Measurements from ENCODE around the gene CAMTA1. TPM values are rescaled to one million over a fixed set of nuclear protein-coding genes. Genes with fewer than 3 reads are reported as not detected.

The CAMTA1 gene
- total and polyA plus RNA-seq, 4 donors: 78.7 to 438 (median 173) TPM

DNA sequence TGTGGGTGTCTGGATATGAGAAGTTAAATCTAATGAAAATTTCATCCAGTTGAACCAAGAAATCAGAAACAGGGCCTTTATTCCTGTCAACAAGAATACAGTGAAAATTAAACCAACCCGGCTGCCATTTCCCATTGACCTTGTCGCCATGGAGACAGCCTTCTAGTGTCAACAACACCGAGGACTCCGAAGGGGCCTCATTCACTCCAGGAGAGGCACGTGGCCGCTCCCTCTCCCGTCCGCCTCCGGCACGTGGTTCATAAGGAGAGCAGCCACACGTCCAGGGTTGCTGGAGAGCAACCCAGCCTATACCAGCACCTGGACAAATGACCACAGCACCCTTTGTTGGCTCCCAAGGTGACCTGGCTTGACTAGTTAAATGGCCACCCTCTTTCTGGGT lies 865.5 kb downstream of the CAMTA1 start:
- Histone ChIP-seq H3K4me1 (ENCODE audit: control insufficient read depth in 1 of 2, insufficient read depth in 2 of 2, low read length in 2 of 2) (no peaks in the 10 kb centered on the region), H3K27ac (ENCODE audit: low read depth in 1 of 2, low read length in 2 of 2) (no peak overlapping the region), H3K4me3 (ENCODE audit: low read length in 2 of 2) (no peak overlapping the region), H3K27me3 (ENCODE audit: control insufficient read depth in 1 of 2, insufficient read depth in 2 of 2, low read length in 1 of 2) (no peaks in the 10 kb centered on the region), H3K9me3 (ENCODE audit: control insufficient read depth, low read length) (no peaks in the 10 kb centered on the region), H3K36me3 (ENCODE audit: control insufficient read depth in 1 of 2, insufficient read depth in 2 of 2, low read length in 1 of 2) (no peaks in the 10 kb centered on the region)
- intact Hi-C loops (cut with DNase I): no loop called here
- DNase-seq: no peak
- no peak for ATAC-seq (ENCODE audit: low FRiP score)
- 30 to 45% methylated on average over 11 of the region's 11 CpGs for WGBS, 2 donors

DNA sequence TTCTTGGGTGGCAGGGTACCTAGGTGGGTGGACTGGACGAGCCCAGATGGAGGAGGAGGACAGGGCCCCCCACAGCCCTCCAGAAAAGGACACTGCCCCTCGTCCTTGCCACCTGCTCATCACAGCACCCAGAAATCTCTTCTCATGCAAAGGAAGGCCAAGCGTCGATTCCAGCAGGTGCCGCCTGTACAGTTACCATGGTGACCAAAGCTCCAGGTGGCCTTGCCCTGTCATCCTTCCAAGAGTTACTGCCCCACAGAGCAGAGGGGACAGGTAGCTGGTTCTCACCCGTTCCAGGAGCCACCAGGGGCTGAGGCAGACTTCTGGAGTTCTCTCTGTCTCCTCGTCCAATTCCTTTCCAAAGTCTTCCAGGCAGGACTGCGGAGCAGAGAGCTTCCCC lies 865.9 kb downstream of the CAMTA1 start:
- no peaks in the 10 kb centered on the region for H3K4me1 ChIP-seq (ENCODE audit: control insufficient read depth in 1 of 2, insufficient read depth in 2 of 2, low read length in 2 of 2)
- no peaks in the 10 kb centered on the region for H3K9me3 ChIP-seq (ENCODE audit: control insufficient read depth, low read length)
- no peaks in the 10 kb centered on the region for H3K27me3 ChIP-seq (ENCODE audit: control insufficient read depth in 1 of 2, insufficient read depth in 2 of 2, low read length in 1 of 2)
- H3K27ac ChIP-seq (ENCODE audit: low read depth in 1 of 2, low read length in 2 of 2): no peak overlapping the region
- no peaks in the 10 kb centered on the region for H3K36me3 ChIP-seq (ENCODE audit: control insufficient read depth in 1 of 2, insufficient read depth in 2 of 2, low read length in 1 of 2)
- DNase-seq (no peak), ATAC-seq (ENCODE audit: low FRiP score) (no peak)
- intact Hi-C loops (cut with DNase I): no loop called here
- WGBS, 2 donors: 72 to 79% methylated on average over 8 of the region's 8 CpGs
- H3K4me3 ChIP-seq (ENCODE audit: low read length in 2 of 2): no peak overlapping the region

DNA sequence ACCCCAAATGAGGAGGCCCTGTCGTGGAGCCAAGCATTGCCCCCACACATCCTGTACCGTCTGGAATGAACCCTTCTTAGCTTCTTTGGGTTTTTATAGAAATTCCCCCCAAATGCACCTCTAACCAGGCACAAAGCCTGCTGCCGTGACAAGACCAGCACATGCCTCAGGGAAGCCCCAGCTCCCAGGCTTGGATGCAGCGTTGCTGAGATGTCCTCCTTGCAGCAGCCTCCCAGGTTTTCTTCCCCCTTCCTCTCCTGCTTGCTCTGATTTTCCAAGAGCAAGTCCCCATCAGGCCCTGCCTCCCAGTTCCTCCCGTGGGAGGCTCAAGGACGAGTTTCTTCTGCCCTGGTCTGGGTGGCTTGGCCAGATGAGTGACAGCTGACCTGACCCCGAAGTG lies 866.8 kb downstream of the CAMTA1 start:
- Histone ChIP-seq H3K4me1 (ENCODE audit: control insufficient read depth in 1 of 2, insufficient read depth in 2 of 2, low read length in 2 of 2) (no peaks in the 10 kb centered on the region), H3K36me3 (ENCODE audit: control insufficient read depth in 1 of 2, insufficient read depth in 2 of 2, low read length in 1 of 2) (no peaks in the 10 kb centered on the region), H3K27me3 (ENCODE audit: control insufficient read depth in 1 of 2, insufficient read depth in 2 of 2, low read length in 1 of 2) (no peaks in the 10 kb centered on the region), H3K27ac (ENCODE audit: low read depth in 1 of 2, low read length in 2 of 2) (no peak overlapping the region), H3K4me3 (ENCODE audit: low read length in 2 of 2) (no peak overlapping the region), H3K9me3 (ENCODE audit: control insufficient read depth, low read length) (no peaks in the 10 kb centered on the region)
- DNase-seq (no peak), ATAC-seq (ENCODE audit: low FRiP score) (no peak)
- intact Hi-C loops (cut with DNase I): no loop called here
- WGBS, 2 donors: 42 to 45% methylated on average over 7 of the region's 7 CpGs

GRCh38 chr1:7652515-7653098 lies 867.4 kb downstream of the CAMTA1 start:
- intact Hi-C loops (cut with DNase I): no loop called here
- Histone ChIP-seq H3K9me3 (ENCODE audit: control insufficient read depth, low read length) (no peaks in the 10 kb centered on the region), H3K4me3 (ENCODE audit: low read length in 2 of 2) (no peak overlapping the region)

GRCh38 chr1:7654725-7655124 lies 869.5 kb downstream of the CAMTA1 start:
- H3K36me3 ChIP-seq (ENCODE audit: control insufficient read depth in 1 of 2, insufficient read depth in 2 of 2, low read length in 1 of 2): no peaks in the 10 kb centered on the region
- H3K4me3 ChIP-seq (ENCODE audit: low read length in 2 of 2): no peak overlapping the region
- no peak for DNase-seq
- no peak for ATAC-seq (ENCODE audit: low FRiP score)
- no peak overlapping the region for H3K27ac ChIP-seq (ENCODE audit: low read depth in 1 of 2, low read length in 2 of 2)
- intact Hi-C loops (cut with DNase I): no loop called here
- 90 to 96% methylated on average over 1 of the region's 1 CpG for WGBS, 2 donors
- no peaks in the 10 kb centered on the region for H3K27me3 ChIP-seq (ENCODE audit: control insufficient read depth in 1 of 2, insufficient read depth in 2 of 2, low read length in 1 of 2)
- no peaks in the 10 kb centered on the region for H3K4me1 ChIP-seq (ENCODE audit: control insufficient read depth in 1 of 2, insufficient read depth in 2 of 2, low read length in 2 of 2)
- no peaks in the 10 kb centered on the region for H3K9me3 ChIP-seq (ENCODE audit: control insufficient read depth, low read length)

More at GRCh38 chr1:7652515-7653098, 867.4 kb downstream of the CAMTA1 start:
- ATAC-seq (ENCODE audit: low FRiP score): no peak
- Histone ChIP-seq H3K4me1 (ENCODE audit: control insufficient read depth in 1 of 2, insufficient read depth in 2 of 2, low read length in 2 of 2) (no peaks in the 10 kb centered on the region), H3K27me3 (ENCODE audit: control insufficient read depth in 1 of 2, insufficient read depth in 2 of 2, low read length in 1 of 2) (no peaks in the 10 kb centered on the region), H3K36me3 (ENCODE audit: control insufficient read depth in 1 of 2, insufficient read depth in 2 of 2, low read length in 1 of 2) (no peaks in the 10 kb centered on the region), H3K27ac (ENCODE audit: low read depth in 1 of 2, low read length in 2 of 2) (no peak overlapping the region)
- 86 to 88% methylated on average over 12 of the region's 12 CpGs for WGBS, 2 donors
- DNase-seq: no peak

DNA sequence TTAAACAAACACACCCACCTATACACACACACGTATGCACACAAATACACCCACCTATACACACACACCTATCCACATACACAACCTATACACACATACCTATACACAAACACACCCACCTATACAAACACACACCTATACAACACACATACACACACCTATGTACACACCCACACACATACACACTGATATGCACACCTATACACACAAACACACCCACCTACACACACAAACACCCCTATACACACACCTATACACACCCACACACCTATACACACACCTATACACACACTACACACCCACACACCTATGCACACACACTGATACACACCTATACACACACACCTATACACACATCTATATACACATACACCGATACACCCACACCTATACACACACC lies 870.1 kb downstream of the CAMTA1 start:
- DNase-seq (no peak), ATAC-seq (ENCODE audit: low FRiP score) (no peak)
- Histone ChIP-seq H3K9me3 (ENCODE audit: control insufficient read depth, low read length) (no peaks in the 10 kb centered on the region), H3K4me1 (ENCODE audit: control insufficient read depth in 1 of 2, insufficient read depth in 2 of 2, low read length in 2 of 2) (no peaks in the 10 kb centered on the region), H3K4me3 (ENCODE audit: low read length in 2 of 2) (no peak overlapping the region), H3K27ac (ENCODE audit: low read depth in 1 of 2, low read length in 2 of 2) (no peak overlapping the region), H3K36me3 (ENCODE audit: control insufficient read depth in 1 of 2, insufficient read depth in 2 of 2, low read length in 1 of 2) (no peaks in the 10 kb centered on the region), H3K27me3 (ENCODE audit: control insufficient read depth in 1 of 2, insufficient read depth in 2 of 2, low read length in 1 of 2) (no peaks in the 10 kb centered on the region)
- 97 to 99% methylated on average over 2 of the region's 2 CpGs for WGBS, 2 donors
- intact Hi-C loops (cut with DNase I): no loop called here

GRCh38 chr1:7656557-7657215 lies 871.4 kb downstream of the CAMTA1 start:
- Histone ChIP-seq H3K27me3 (ENCODE audit: control insufficient read depth in 1 of 2, insufficient read depth in 2 of 2, low read length in 1 of 2) (no peaks in the 10 kb centered on the region), H3K27ac (ENCODE audit: low read depth in 1 of 2, low read length in 2 of 2) (no peak overlapping the region), H3K4me1 (ENCODE audit: control insufficient read depth in 1 of 2, insufficient read depth in 2 of 2, low read length in 2 of 2) (no peaks in the 10 kb centered on the region), H3K4me3 (ENCODE audit: low read length in 2 of 2) (no peak overlapping the region), H3K36me3 (ENCODE audit: control insufficient read depth in 1 of 2, insufficient read depth in 2 of 2, low read length in 1 of 2) (no peaks in the 10 kb centered on the region), H3K9me3 (ENCODE audit: control insufficient read depth, low read length) (no peaks in the 10 kb centered on the region)
- intact Hi-C loops (cut with DNase I): no loop called here
- DNase-seq: no peak
- 78 to 83% methylated on average over 24 of the region's 24 CpGs for WGBS, 2 donors
- no peak for ATAC-seq (ENCODE audit: low FRiP score)

GRCh38 chr1:7657287-7658016 lies 872.2 kb downstream of the CAMTA1 start:
- Histone ChIP-seq H3K4me1 (ENCODE audit: control insufficient read depth in 1 of 2, insufficient read depth in 2 of 2, low read length in 2 of 2) (no peaks in the 10 kb centered on the region), H3K9me3 (ENCODE audit: control insufficient read depth, low read length) (no peaks in the 10 kb centered on the region), H3K36me3 (ENCODE audit: control insufficient read depth in 1 of 2, insufficient read depth in 2 of 2, low read length in 1 of 2) (no peaks in the 10 kb centered on the region), H3K4me3 (ENCODE audit: low read length in 2 of 2) (no peak overlapping the region), H3K27me3 (ENCODE audit: control insufficient read depth in 1 of 2, insufficient read depth in 2 of 2, low read length in 1 of 2) (no peaks in the 10 kb centered on the region), H3K27ac (ENCODE audit: low read depth in 1 of 2, low read length in 2 of 2) (no peak overlapping the region)
- 70 to 71% methylated on average over 17 of the region's 17 CpGs for WGBS, 2 donors
- intact Hi-C loops (cut with DNase I): no loop called here
- ATAC-seq (ENCODE audit: low FRiP score): no peak
- DNase-seq: no peak

GRCh38 chr1:7658099-7658498 lies 872.8 kb downstream of the CAMTA1 start:
- 84 to 88% methylated on average over 7 of the region's 7 CpGs for WGBS, 2 donors
- no peaks in the 10 kb centered on the region for H3K36me3 ChIP-seq (ENCODE audit: control insufficient read depth in 1 of 2, insufficient read depth in 2 of 2, low read length in 1 of 2)
- no peaks in the 10 kb centered on the region for H3K27me3 ChIP-seq (ENCODE audit: control insufficient read depth in 1 of 2, insufficient read depth in 2 of 2, low read length in 1 of 2)
- no peaks in the 10 kb centered on the region for H3K9me3 ChIP-seq (ENCODE audit: control insufficient read depth, low read length)
- DNase-seq (no peak), ATAC-seq (ENCODE audit: low FRiP score) (no peak)
- H3K27ac ChIP-seq (ENCODE audit: low read depth in 1 of 2, low read length in 2 of 2): no peak overlapping the region
- intact Hi-C loops (cut with DNase I): no loop called here
- no peaks in the 10 kb centered on the region for H3K4me1 ChIP-seq (ENCODE audit: control insufficient read depth in 1 of 2, insufficient read depth in 2 of 2, low read length in 2 of 2)
- H3K4me3 ChIP-seq (ENCODE audit: low read length in 2 of 2): no peak overlapping the region
